ENCODE results near the gene ZDHHC14. TPM values are rescaled to one million over a fixed set of nuclear protein-coding genes. Genes with fewer than 3 reads are reported as not detected.

The ZDHHC14 gene
- total and polyA plus RNA-seq, 4 donors: 4.3 to 18.3 (median 8.9) TPM

GRCh38 chr6:157597461-157598312, 216.7 kb downstream of the ZDHHC14 start:
- peaks cover 0 to 2% (median 0%) of the 10 kb centered on the region in 4 donors for H3K36me3 ChIP-seq (ENCODE audit: control insufficient read depth in 4 of 4, insufficient read depth in 4 of 4, low read length in 4 of 4)
- DNase-seq (peak; percentile 77 to 81 (median 79)), ATAC-seq (ENCODE audit: insufficient read depth, low FRiP score) (peak; percentile 47)
- WGBS, 2 donors: 43 to 57% methylated on average over 9 of the region's 9 CpGs
- TF ChIP-seq, protein P1, sequence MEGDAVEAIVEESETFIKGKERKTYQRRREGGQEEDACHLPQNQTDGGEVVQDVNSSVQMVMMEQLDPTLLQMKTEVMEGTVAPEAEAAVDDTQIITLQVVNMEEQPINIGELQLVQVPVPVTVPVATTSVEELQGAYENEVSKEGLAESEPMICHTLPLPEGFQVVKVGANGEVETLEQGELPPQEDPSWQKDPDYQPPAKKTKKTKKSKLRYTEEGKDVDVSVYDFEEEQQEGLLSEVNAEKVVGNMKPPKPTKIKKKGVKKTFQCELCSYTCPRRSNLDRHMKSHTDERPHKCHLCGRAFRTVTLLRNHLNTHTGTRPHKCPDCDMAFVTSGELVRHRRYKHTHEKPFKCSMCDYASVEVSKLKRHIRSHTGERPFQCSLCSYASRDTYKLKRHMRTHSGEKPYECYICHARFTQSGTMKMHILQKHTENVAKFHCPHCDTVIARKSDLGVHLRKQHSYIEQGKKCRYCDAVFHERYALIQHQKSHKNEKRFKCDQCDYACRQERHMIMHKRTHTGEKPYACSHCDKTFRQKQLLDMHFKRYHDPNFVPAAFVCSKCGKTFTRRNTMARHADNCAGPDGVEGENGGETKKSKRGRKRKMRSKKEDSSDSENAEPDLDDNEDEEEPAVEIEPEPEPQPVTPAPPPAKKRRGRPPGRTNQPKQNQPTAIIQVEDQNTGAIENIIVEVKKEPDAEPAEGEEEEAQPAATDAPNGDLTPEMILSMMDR (IDR thresholded peaks at IDR 0.05; ENCODE audit: control extremely low read depth, extremely low read depth): peak; percentile 13
- H3K27ac ChIP-seq (ENCODE audit: low read depth in 1 of 2, low read length in 1 of 2): peak overlapping the region in 1 of 2 donors; percentile 46
- H3K9me3 ChIP-seq (ENCODE audit: control insufficient read depth in 4 of 4, insufficient read depth in 3 of 4, low read length in 3 of 4): peaks cover 0 to 2% (median 0%) of the 10 kb centered on the region in 4 donors
- no peaks in the 10 kb centered on the region for H3K27me3 ChIP-seq (ENCODE audit: control insufficient read depth in 3 of 3, insufficient read depth in 3 of 3, low read length in 2 of 3)
- H3K4me1 ChIP-seq (ENCODE audit: control insufficient read depth in 5 of 5, insufficient read depth in 5 of 5, low read length in 5 of 5): peaks cover 0 to 26% (median 6%) of the 10 kb centered on the region in 5 donors
- H3K4me3 ChIP-seq: no peak overlapping the region
- peak overlapping the region in 1 of 2 donors; percentile 77 for H3K9ac ChIP-seq (ENCODE audit: insufficient read depth in 1 of 2, low read length in 2 of 2)

DNA sequence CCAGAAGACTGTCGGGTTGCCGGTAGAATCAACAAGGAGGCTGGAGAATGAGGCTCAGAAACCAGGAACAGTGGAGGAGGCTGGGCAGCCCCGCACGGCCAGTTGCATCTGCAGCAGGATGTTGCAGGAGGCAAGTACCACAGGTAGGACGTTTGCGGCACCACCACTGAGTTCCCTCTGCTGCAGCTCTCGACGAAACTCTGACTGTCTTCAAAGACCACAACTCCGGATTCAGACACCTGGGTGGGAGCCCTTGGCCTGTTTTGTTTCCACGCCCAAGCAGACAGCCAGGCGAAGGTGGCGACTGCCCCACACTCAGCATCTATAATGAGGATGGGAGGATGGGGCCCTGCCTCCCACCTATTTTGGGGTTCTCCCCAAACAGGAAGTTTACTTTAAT, 218.2 kb downstream of the ZDHHC14 start:
- no peak overlapping the region for H3K4me3 ChIP-seq
- ATAC-seq (ENCODE audit: insufficient read depth, low FRiP score) (no peak), DNase-seq (no peak)
- peaks cover 0 to 2% (median 0%) of the 10 kb centered on the region in 4 donors for H3K36me3 ChIP-seq (ENCODE audit: control insufficient read depth in 4 of 4, insufficient read depth in 4 of 4, low read length in 4 of 4)
- no peak overlapping the region for H3K9ac ChIP-seq (ENCODE audit: insufficient read depth in 1 of 2, low read length in 2 of 2)
- peaks cover 0 to 2% (median 0%) of the 10 kb centered on the region in 4 donors for H3K9me3 ChIP-seq (ENCODE audit: control insufficient read depth in 4 of 4, insufficient read depth in 3 of 4, low read length in 3 of 4)
- peaks cover 0 to 31% (median 13%) of the 10 kb centered on the region in 5 donors for H3K4me1 ChIP-seq (ENCODE audit: control insufficient read depth in 5 of 5, insufficient read depth in 5 of 5, low read length in 5 of 5)
- TF ChIP-seq, protein P1 (IDR thresholded peaks at IDR 0.05; ENCODE audit: control extremely low read depth, extremely low read depth): no peak
- 93% methylated on average over 12 of the region's 12 CpGs for WGBS, 2 donors
- no peak overlapping the region for H3K27ac ChIP-seq (ENCODE audit: low read depth in 1 of 2, low read length in 1 of 2)
- H3K27me3 ChIP-seq (ENCODE audit: control insufficient read depth in 3 of 3, insufficient read depth in 3 of 3, low read length in 2 of 3): no peaks in the 10 kb centered on the region

DNA sequence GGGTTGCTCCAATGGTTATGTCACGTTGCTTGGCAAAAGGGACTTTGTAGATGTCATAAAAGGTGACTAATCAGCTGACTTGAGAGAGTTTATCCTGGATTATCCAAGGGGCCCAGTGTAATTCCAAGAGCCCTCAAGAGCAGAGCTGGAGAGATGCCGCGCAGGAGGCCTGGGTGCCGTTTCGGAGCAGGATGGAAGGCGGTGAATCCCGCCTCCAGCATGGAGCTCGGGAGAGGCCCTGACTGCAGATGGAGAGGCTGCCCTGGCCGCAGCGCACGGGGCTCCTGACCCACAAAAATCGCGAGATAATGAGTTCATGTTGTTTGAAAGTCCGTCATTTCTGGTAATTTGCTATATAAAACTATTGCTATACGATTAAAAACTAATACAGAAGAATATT, 219.8 kb downstream of the ZDHHC14 start:
- Histone ChIP-seq H3K4me1 (ENCODE audit: control insufficient read depth in 5 of 5, insufficient read depth in 5 of 5, low read length in 5 of 5) (peaks cover 0 to 30% (median 13%) of the 10 kb centered on the region in 5 donors), H3K27ac (ENCODE audit: low read depth in 1 of 2, low read length in 1 of 2) (no peak overlapping the region), H3K4me3 (no peak overlapping the region), H3K36me3 (ENCODE audit: control insufficient read depth in 4 of 4, insufficient read depth in 4 of 4, low read length in 4 of 4) (peaks cover 0 to 2% (median 0%) of the 10 kb centered on the region in 4 donors), H3K9ac (ENCODE audit: insufficient read depth in 1 of 2, low read length in 2 of 2) (no peak overlapping the region), H3K27me3 (ENCODE audit: control insufficient read depth in 3 of 3, insufficient read depth in 3 of 3, low read length in 2 of 3) (no peaks in the 10 kb centered on the region), H3K9me3 (ENCODE audit: control insufficient read depth in 4 of 4, insufficient read depth in 3 of 4, low read length in 3 of 4) (peaks cover 0 to 2% (median 0%) of the 10 kb centered on the region in 4 donors)
- ATAC-seq (ENCODE audit: insufficient read depth, low FRiP score) (no peak), DNase-seq (no peak)
- WGBS, 2 donors: 91 to 93% methylated on average over 15 of the region's 15 CpGs
- TF ChIP-seq, protein P1 (IDR thresholded peaks at IDR 0.05; ENCODE audit: control extremely low read depth, extremely low read depth): no peak

Data from lung (tissue), 12 donors.